Chondrocyte (in vitro differentiated cells): Measurements from ENCODE around the gene EIF4G3. TPM values are rescaled to one million over a fixed set of nuclear protein-coding genes. Genes with fewer than 3 reads are reported as not detected.
"Not testable (repeated sequence)": the region's sequence is repeated elsewhere in the genome, so short reads cannot be mapped to it uniquely, and the experiment has no call there.

Source experiments
- DNase-seq: peaks from one replicate; pipeline ENCODE4 v3.0.0; 2021; ENCODE audit warnings: mixed read lengths, low spot score
- H3K27ac Mint-ChIP-seq: one replicate; pipeline ENCODE4 v1.8.0; 2021; ENCODE audit warnings: mild to moderate bottlenecking, moderate library complexity, mixed read lengths; ENCODE audit not compliant: unreplicated experiment
- H3K27me3 Mint-ChIP-seq: 2 replicates; pipeline ENCODE4 v1.8.0; 2021; ENCODE audit warnings: low read depth, mixed read lengths
- H3K36me3 Mint-ChIP-seq: 2 replicates; pipeline ENCODE4 v1.8.0; 2021; ENCODE audit warnings: low read depth, mixed read lengths
- H3K4me1 Mint-ChIP-seq: 2 replicates; pipeline ENCODE4 v1.8.0; 2021; ENCODE audit warnings: low read depth, mild to moderate bottlenecking, mixed read lengths
- H3K4me3 Mint-ChIP-seq: one replicate; pipeline ENCODE4 v1.8.0; 2021; ENCODE audit warnings: mild to moderate bottlenecking, moderate library complexity, mixed read lengths; ENCODE audit not compliant: unreplicated experiment
- H3K9me3 Mint-ChIP-seq: 2 replicates; pipeline ENCODE4 v1.8.0; 2021; ENCODE audit warnings: low read depth, mixed read lengths
- total RNA-seq: library from RNA; stranded (reverse); gene quantifications from 3 replicates; pipeline ENCODE4 v1.2.1, GENCODE V29; 2021
- TF ChIP-seq, protein P1 (sequence below): fragments of 200-600 bp; sonication (generic); IDR thresholded peaks from 2 replicates; pipeline ENCODE4 v1.5.0; 2021; ENCODE audit warnings: antibody characterized with exemption, mild to moderate bottlenecking, moderate library complexity

Gene EIF4G3
- total RNA-seq, 1 donor from 2014 or later = 56.6 TPM

GRCh38 chr1:21139601-21140000, 37.1 kb downstream of the EIF4G3 start:
- peaks cover 5% of the 10 kb centered on the region for H3K36me3 Mint-ChIP-seq
- H3K4me1 Mint-ChIP-seq = peaks cover 33% of the 10 kb centered on the region
- H3K27ac Mint-ChIP-seq = peak overlapping the region; percentile 70
- no peak overlapping the region for H3K4me3 Mint-ChIP-seq
- H3K9me3 Mint-ChIP-seq = no peaks in the 10 kb centered on the region
- H3K27me3 Mint-ChIP-seq = no peaks in the 10 kb centered on the region
- DNase-seq = no peak
- TF ChIP-seq, protein P1, sequence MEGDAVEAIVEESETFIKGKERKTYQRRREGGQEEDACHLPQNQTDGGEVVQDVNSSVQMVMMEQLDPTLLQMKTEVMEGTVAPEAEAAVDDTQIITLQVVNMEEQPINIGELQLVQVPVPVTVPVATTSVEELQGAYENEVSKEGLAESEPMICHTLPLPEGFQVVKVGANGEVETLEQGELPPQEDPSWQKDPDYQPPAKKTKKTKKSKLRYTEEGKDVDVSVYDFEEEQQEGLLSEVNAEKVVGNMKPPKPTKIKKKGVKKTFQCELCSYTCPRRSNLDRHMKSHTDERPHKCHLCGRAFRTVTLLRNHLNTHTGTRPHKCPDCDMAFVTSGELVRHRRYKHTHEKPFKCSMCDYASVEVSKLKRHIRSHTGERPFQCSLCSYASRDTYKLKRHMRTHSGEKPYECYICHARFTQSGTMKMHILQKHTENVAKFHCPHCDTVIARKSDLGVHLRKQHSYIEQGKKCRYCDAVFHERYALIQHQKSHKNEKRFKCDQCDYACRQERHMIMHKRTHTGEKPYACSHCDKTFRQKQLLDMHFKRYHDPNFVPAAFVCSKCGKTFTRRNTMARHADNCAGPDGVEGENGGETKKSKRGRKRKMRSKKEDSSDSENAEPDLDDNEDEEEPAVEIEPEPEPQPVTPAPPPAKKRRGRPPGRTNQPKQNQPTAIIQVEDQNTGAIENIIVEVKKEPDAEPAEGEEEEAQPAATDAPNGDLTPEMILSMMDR = no peak

- H3K27ac Mint-ChIP-seq, H3K27me3 Mint-ChIP-seq, H3K9me3 Mint-ChIP-seq, DNase-seq, H3K4me3 Mint-ChIP-seq, H3K36me3 Mint-ChIP-seq: not testable (repeated sequence)
- peaks cover 22% of the 10 kb centered on the region for H3K4me1 Mint-ChIP-seq
Observed at GRCh38 chr1:21136344-21136743, 40.4 kb downstream of the EIF4G3 start.

GRCh38 chr1:21131200-21131599, 45.5 kb downstream of the EIF4G3 start:
- H3K4me1 Mint-ChIP-seq = peaks cover 7% of the 10 kb centered on the region
- no peak for DNase-seq
- TF ChIP-seq, protein P1 = no peak
- H3K4me3 Mint-ChIP-seq = no peak overlapping the region
- H3K27me3 Mint-ChIP-seq = no peaks in the 10 kb centered on the region
- peaks cover 9% of the 10 kb centered on the region for H3K36me3 Mint-ChIP-seq
- peaks cover 6% of the 10 kb centered on the region for H3K9me3 Mint-ChIP-seq
- no peak overlapping the region for H3K27ac Mint-ChIP-seq

DNA sequence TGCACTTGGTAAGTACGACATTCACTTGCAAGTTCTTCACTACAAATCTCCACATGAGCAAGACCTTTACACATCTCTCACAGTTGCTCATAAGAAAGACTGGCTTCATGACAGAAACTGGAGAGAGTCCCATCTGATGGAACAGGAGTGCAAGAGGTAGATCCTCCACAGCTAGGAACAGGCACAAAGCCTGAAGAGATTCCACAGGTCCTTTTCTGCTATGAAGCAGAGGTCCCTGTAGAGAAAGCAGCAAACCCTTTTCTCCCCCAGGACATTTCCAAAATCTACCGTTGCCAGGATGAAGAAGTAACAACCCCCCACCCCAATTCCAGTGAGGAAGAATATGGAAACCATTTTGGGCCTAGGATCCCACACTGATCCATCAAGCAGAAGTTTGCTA, 47.3 kb downstream of the EIF4G3 start:
- peaks cover 6% of the 10 kb centered on the region for H3K9me3 Mint-ChIP-seq
- H3K4me3 Mint-ChIP-seq = no peak overlapping the region
- no peak overlapping the region for H3K27ac Mint-ChIP-seq
- TF ChIP-seq, protein P1 = no peak
- H3K27me3 Mint-ChIP-seq = no peaks in the 10 kb centered on the region
- peaks cover 8% of the 10 kb centered on the region for H3K36me3 Mint-ChIP-seq
- H3K4me1 Mint-ChIP-seq = peaks cover 12% of the 10 kb centered on the region
- no peak for DNase-seq

GRCh38 chr1:21126324-21126723, 50.4 kb downstream of the EIF4G3 start:
- TF ChIP-seq, protein P1 = no peak
- no peaks in the 10 kb centered on the region for H3K27me3 Mint-ChIP-seq
- peaks cover 24% of the 10 kb centered on the region for H3K4me1 Mint-ChIP-seq
- H3K9me3 Mint-ChIP-seq = peaks cover 4% of the 10 kb centered on the region
- peaks cover 9% of the 10 kb centered on the region for H3K36me3 Mint-ChIP-seq
- DNase-seq = no peak
- H3K27ac Mint-ChIP-seq = no peak overlapping the region
- H3K4me3 Mint-ChIP-seq = no peak overlapping the region

- no peak overlapping the region for H3K27ac Mint-ChIP-seq
- TF ChIP-seq, protein P1 = no peak
- no peaks in the 10 kb centered on the region for H3K9me3 Mint-ChIP-seq
- no peaks in the 10 kb centered on the region for H3K27me3 Mint-ChIP-seq
- H3K36me3 Mint-ChIP-seq = peaks cover 4% of the 10 kb centered on the region
- H3K4me3 Mint-ChIP-seq = no peak overlapping the region
- no peak for DNase-seq
- peaks cover 24% of the 10 kb centered on the region for H3K4me1 Mint-ChIP-seq
Observed at GRCh38 chr1:21124846-21125245, 51.9 kb downstream of the EIF4G3 start.
